ENCODE results near the gene CHPT1.
"Not testable (repeated sequence)": the region's sequence is repeated elsewhere in the genome, so short reads cannot be mapped to it uniquely, and the experiment has no call there.

Gene CHPT1

DNA sequence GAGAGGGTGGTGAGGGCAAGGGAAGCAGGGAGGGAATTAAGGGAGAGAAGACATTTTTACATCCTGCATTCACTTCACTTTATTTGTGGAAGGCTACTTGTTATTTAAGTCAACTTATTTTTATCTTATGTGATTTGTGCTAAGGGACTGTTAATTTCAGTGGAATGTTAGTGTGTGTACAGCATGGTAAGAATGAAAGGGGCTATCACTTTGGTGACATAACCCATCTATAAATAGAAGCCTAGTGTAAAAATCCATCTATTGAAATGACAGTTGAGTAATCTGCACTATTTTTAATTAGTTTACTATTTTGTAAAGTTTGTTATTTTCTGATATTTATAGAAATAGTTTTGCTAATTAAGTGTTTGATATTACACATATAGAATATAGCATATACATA, 16.8 kb upstream of the CHPT1 start:
- DNase-seq (ENCODE audit: low read depth, low spot score): no peak
- H3K27ac ChIP-seq: no peak overlapping the region

DNA sequence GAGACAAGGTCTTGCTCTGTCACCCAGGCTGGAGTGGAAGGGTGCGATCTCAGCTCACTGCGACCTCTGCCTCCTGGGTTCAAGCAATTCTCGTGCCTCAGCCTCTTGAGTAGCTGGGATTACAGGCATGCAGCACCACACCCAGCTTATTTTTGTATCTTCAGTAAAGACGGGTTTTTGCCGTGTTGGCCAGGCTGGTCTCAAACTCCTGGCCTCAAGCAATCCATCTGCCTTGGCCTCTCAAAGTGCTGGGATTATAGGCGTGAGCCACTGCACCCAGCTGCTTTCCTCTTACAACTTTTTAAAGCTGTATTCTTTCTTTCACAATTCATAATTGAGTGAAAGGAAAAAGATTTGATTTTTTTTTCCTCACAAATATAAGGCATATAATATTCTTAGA, 15.8 kb upstream of the CHPT1 start:
- not testable (repeated sequence) for DNase-seq (ENCODE audit: low read depth, low spot score); H3K27ac ChIP-seq

DNA sequence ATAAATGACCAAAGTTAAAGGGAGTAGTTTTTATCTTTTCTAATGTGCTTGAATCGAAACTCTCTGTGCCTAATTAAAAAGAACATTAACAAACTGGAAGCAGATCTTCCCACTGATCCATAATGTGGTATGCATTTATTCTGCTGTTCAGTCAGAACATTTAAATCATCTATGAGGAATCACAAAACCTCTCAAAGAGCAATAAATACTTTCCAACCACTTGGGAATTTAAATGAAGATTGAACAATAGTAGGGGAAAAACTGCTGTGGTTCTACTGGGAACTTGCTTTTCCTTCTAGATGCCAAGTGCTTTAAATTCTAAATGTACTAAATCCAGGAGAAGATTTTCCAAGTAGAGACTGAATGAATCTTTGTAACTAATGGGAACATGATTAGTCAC, 12.3 kb upstream of the CHPT1 start:
- no peak overlapping the region for H3K27ac ChIP-seq
- DNase-seq (ENCODE audit: low read depth, low spot score): no peak

DNA sequence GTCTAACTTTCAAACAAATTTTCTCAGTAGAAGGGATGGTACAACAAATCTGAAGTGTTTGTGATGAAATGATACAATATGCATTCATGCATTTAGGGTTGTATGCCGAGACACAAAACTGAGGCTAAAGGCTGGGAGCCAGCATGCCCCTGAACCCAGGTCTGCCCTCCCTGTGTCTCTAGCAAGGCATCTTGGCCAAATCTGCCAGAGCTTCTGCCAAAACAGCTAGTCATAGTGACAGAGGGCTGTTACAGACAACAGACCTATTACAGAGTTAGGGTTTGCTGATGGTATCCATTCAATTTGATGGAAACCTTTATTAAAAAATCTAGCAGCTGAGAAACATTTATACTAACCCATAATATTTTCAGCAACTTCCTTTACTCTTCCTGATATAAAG, 11.3 kb upstream of the CHPT1 start:
- no peak overlapping the region for H3K27ac ChIP-seq
- DNase-seq (ENCODE audit: low read depth, low spot score): no peak

DNA sequence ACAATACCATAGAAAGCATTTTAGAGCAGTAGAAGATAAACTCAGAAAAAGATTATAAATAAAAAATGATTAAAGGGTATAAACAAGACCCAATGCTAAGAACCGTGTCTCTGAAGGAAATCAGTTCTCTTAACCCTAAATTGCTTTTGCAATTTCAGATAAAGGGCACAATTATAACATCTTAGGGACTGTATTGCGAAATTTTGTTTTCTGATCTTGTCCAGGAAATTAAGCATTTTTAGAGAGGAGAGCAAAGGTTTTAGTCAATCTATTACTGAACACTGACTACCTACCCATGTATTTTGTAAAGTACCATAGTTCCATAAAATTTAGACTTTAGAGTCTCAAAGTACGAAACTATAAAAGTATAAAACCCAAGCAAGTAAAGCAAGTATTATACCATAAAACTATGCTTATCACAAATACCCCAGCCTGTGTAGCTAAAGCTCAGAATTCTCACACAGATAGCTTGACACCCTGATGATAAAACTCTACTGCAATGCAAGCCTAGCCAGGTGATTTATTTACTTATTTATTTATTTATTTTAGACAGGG, 6.8 kb upstream of the CHPT1 start:
- DNase-seq (ENCODE audit: low read depth, low spot score): no peak
- H3K27ac ChIP-seq: no peak overlapping the region

DNA sequence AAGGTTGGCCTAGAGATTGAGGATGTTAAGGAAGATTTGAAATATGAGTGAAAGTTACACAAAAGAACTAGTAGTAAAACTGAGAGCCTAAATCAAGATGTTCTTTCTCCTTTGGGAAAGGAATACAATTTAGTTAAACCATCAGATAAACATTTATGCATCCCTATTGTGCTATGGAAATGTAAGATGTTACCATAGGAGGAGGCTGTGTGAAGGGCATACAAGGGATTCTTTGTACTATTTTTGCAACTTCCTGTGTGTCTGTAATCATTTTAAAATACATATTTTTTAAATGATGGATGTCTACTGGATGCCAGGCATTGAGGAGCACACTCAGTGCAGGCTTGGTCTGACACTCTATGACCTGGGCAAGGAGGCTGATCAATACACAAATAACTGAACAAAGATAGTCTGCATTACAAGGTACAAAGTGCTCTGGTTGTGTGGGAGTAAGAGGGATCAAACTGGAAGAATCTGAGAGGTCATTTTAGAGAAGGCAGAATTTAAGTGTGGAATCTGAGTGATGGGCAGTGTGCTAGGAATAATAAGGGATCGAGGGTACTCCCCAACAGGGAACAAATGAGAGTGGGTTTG, 5.8 kb upstream of the CHPT1 start:
- no peak overlapping the region for H3K27ac ChIP-seq
- DNase-seq (ENCODE audit: low read depth, low spot score): no peak

DNA sequence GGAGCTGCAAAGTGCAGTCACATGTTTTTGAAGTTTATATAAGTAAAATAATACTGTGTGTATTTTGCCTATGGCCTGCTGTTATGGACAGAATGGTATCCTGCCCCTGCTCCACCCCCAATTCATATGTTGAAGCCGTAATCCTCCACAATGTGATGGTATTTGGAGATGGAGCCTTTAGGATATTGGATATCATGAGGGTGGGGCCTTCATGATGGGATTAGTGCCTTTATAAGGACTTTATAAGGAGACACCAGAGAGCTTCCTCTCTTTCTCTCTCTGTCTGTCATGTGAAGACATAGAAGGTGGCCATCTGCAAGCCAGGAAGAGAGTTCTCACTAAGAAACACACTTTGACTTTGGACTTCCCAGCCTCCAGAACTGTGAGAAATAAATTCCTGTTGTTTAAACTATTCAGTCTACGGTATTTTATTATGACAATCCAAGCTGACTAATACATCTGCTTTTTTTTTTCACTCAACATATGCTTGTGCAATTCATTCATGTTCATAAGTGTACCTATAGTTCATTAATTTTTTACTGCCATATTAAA, 3.1 kb upstream of the CHPT1 start:
- H3K27ac ChIP-seq: no peak overlapping the region
- DNase-seq (ENCODE audit: low read depth, low spot score): no peak

DNA sequence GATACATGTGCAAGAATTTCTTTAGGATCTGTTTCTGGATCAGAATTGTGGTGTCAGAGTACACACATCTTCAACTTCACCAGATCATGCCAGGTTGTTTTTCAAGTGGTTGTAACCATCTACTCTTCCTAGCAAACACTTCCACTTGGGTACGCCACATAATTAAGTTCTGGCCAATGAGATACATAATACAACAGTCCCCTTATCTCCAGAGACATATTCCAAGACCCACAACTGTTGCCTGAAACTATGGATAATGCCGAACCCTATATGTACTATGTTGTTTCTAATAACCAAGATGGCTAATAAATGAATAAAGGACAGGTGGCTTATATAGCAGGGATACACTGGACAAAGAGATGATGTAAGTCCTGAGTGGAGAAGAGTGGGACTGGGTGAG, 2.5 kb upstream of the CHPT1 start:
- DNase-seq (ENCODE audit: low read depth, low spot score): no peak
- H3K27ac ChIP-seq: no peak overlapping the region

DNA sequence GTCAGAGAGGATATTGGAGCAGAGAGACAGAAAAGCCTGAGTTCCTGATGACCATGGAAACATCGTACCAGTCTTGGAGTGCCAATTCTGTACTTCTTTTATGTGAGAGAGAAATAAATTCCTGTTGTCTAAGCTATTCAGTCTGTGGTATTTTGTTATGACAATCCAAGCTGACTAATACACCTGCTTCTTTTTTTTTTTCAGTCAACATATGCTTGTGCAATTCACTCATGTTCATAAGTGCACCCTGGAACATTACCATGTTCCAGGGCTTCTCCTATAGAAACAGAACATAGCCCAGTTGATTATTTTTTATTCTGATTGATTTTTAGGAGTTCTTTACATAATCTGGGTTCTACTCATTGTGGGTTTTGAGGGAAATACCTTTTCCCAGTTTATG, 1.7 kb upstream of the CHPT1 start:
- DNase-seq (ENCODE audit: low read depth, low spot score): peak; percentile 46
- no peak overlapping the region for H3K27ac ChIP-seq

DNA sequence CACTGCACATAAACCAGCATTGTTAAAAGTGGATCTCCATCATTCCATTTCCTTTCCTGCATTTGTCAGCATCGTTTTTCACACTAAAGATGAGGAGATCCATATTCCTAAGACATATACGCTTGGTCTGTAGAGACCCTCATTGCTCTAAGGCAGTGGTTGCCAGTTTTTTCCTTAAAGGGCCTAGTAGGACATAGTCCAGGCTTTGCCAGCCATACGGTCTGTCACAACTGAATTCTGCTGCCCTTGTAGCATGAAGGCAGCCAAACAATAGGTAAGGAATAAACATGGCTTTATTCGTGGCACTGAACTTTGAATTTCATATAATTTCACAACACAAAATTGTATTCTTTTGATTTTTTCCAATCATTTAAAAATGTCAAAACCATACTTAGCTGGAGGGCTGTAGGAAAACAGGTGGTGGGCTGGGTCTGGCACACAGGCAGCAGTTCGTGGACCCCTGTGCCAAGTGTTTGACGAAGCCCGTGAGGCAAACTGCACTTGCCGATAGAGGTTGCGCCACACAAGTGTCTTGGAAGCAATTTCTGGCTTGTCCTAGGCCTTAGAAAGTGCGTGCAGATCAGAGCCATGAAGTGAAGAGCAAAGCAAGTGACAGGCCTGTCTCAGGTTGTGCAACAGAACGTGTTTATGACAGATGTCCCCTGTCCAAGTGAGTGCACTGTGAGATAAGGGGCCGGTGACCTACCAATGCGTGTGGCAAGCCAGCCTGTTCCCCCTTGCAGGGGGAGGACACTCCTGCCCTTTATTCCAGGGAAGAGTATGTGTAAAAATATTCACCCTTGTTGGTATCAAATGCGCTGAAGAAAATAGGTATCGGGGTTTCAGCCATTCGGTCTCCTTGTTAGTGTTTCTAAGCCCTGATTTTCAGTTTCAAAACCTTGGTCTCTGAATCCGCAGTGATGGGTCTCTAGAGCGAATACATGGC, 916 bp upstream of the CHPT1 start:
- no peak for DNase-seq (ENCODE audit: low read depth, low spot score)

DNA sequence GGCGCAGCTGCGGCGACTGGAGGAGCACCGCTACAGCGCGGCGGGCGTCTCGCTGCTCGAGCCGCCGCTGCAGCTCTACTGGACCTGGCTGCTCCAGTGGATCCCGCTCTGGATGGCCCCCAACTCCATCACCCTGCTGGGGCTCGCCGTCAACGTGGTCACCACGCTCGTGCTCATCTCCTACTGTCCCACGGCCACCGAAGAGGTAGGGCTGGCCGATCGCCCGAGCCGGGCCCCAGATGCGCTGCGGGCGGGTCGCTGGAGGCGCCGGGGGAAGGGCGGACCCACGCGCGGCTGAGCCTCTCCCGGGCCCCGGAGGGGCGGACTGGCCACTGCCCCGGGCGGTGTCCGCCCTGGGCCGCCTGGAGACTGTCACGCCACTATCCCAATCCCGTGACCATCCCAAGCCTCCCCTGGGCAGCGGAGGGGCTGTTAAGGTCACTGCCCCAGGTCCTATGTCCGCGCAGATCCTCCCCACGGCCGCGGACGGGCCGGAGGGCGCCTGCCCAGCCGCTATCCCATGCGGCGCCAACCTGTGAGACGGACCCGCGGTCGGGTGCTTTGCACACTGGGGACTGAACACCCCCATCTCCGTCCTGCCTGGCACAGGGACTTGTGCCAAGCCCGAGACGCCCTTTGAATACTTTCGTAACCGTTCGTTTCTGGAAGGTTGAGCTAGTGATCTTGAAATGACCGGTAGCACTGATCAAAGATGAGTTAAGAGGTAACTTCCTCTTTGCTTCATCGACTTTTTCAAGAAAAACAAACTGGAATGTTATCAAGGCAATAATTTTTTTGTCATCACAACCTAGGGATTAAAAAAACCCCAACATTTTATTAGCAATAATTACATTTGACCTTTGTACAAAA, 725 bp downstream of the CHPT1 start:
- H3K27ac ChIP-seq: no peak overlapping the region
- DNase-seq (ENCODE audit: low read depth, low spot score): no peak

More for the DNA sequence above, 916 bp upstream of the CHPT1 start:
- H3K27ac ChIP-seq: no peak overlapping the region

DNA sequence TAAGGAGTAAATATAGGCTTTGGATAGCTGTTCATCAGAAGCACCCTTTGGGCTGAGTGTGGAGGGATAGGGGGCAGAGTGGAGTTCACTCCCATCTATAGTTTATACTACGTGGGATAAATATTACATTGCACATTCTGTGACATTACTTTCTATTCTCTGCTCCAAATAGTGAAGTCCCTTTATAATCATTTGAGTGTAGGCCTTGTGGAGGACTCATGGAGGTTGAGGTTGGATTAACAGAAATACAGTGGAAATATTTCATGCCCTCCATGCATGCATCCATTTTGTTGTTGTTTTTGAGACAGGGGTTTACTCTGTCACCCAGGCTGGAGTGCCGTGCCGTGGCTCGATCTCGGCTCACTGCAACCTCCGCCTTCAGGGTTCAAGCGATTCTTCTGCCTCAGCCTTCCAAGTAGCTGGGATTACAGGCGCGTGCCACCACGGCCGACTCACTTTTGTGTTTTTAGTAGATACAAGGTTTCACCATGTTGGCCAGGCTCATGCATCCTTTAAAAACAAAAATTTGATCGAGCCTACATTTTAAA, 1.4 kb downstream of the CHPT1 start:
- no peak overlapping the region for H3K27ac ChIP-seq
- DNase-seq (ENCODE audit: low read depth, low spot score): no peak

DNA sequence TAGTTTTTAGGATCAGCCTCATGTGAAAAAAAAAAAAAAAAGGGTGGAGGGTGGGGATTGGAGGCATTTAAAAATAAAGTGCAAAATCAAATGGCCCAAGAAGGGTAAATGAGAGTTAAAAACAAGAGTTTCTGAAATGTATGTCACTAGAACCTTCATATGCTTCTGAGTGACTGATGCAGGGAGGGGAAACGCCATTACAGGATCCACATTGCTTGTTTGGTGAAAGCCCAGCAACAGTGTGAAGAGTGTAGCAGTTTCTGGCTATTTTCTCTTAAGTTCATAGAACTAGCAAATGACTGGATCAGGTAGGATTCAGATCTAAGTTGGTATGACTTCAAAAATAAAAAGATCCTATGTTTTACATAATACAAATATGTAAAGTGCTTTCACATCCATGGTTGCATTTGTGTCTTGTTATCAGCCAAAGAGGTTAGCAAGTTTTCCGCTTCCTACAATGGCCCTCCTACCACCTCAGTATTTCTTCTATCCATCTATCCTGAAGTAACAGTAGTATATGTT, 2.9 kb downstream of the CHPT1 start:
- DNase-seq (ENCODE audit: low read depth, low spot score): no peak

DNA sequence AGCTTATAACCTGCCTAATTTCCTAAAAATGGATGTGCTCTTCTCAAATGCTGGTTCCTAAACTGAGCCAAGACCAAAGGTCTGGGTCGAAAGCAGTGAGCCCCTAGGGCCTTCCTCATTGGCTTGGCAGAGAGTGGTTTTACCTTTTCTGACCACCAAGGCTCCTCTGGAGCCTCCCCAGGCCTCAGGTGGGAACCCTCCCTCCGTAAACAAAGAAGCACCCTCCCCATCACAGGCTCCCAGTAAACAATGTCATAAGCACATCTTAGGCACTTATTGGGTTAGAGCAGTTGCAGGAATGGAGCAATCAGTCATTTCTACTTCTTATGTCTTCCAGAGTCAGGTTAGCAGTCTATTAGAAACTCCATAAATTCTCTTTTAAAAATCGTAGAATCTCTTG, 6.0 kb downstream of the CHPT1 start:
- no peak overlapping the region for H3K27ac ChIP-seq
- DNase-seq (ENCODE audit: low read depth, low spot score): no peak

More for the DNA sequence above, 2.9 kb downstream of the CHPT1 start:
- no peak overlapping the region for H3K27ac ChIP-seq

DNA sequence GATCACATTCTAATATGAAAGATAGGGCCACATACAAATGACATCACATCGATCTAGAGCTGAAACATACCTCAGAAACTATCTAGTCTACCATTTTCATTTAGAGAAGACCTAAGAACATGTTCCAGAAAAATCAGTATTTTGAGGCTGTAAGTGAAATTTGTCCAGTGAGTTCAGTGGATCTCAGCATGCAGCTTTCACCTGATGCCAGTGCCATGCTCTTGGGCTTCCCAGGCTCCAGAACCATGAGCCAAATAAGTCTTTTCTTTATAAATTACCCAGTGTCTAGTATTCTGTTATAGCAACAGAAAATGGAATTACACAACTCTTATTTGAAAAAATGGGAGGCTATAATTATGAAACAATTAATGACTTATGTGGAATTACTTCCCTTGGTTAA, 9.0 kb downstream of the CHPT1 start:
- H3K27ac ChIP-seq: no peak overlapping the region
- DNase-seq (ENCODE audit: low read depth, low spot score): no peak

DNA sequence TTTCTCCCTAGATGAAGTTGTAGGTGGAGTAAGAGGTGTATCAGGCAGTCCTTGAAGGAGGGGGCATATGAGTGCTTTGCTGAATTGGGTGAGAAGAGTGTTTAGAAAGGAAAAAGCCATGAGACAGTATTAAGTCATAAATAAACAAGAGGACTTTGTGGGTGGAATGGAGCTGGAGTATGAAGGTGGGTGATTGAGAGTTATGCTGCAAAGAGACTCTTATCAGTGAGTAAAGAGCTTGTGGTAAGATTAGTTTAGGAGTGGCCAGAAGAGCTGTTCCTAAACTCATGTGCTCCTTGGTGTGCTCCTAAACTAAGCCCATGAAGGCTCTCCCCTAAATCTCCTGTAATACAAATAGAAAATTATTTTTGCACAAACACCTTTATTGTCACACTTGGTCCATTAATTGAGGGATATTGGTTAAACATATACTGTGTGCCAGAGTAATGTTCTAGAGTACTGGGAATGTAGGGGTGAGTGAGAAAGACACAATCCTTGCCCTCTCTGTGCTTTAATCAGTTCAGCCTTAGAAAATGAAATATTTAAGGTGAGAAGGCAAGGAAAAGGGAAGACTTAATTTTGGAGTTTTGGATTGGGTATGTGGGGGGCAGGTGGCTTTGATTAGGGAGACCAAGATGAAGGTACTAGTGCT, 9.8 kb downstream of the CHPT1 start:
- H3K27ac ChIP-seq: no peak overlapping the region
- no peak for DNase-seq (ENCODE audit: low read depth, low spot score)

DNA sequence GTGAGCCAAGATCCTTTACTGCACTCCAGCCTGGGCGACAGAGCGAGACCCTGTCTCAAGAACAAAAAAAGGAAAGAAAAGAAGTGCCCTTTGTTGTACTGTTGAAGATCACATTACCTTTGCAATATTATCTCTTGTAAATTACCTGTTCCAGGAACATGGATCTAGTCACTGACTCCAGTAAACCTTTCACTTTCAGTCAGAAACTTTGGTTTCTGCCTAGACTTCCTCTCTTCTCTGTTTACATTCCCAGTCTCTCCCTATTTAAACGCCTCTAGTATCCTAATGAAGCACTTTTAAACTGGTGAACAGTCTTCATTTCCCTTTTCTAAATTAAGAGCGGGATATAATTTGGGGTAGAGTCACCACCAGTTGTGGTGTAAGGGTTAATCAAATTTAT, 12.8 kb downstream of the CHPT1 start:
- H3K27ac ChIP-seq: no peak overlapping the region
- no peak for DNase-seq (ENCODE audit: low read depth, low spot score)

DNA sequence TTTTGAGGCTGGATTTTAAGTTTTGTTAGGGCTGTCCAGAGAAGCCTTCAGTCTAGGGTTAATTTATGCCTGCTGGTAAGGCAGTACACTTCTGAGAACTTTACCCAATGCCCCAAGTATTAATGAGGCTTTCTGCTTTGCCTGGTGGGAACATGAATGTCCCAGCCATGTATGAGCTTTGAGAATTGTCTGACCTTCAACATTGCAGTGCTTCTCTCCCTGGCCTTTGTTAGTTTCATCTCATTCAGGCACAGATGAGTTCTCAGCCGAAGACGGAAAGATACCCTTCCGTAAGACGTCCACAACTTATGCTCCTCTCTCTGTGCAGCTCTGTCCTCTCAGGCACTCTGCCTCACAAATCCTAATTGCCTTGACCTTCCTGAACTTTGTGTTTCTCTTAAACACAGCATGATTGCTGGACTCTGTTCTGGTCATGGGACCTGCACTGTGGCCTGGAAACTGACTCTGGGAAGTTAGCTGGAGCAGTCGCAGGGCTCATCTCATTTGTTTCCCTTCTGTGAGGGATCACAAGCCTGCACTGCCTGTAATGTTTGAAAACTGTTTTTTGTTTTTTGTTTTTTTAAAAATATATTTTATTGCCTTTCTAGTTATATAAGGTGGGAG, 15.7 kb downstream of the CHPT1 start:
- H3K27ac ChIP-seq: no peak overlapping the region
- no peak for DNase-seq (ENCODE audit: low read depth, low spot score)

DNA sequence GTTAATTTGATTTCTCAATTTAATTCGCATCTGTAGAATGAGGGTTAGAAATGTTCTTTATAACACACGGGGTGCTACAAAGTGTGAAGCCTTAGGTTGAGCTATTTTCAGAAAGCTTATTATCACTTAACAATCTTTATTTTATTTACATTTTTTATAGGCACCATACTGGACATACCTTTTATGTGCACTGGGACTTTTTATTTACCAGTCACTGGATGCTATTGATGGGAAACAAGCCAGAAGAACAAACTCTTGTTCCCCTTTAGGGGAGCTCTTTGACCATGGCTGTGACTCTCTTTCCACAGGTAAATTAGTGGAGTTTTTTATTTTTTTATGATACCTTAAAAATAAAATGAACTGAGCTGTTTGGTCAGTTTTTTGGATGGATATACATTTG, 16.5 kb downstream of the CHPT1 start:
- no peak overlapping the region for H3K27ac ChIP-seq

More for the DNA sequence above, 16.5 kb downstream of the CHPT1 start:
- no peak for DNase-seq (ENCODE audit: low read depth, low spot score)

Measured in epithelial cell of prostate (primary cell).